H9 (cell line): ENCODE measurements around the gene ARL4D. TPM values are rescaled to one million over a fixed set of nuclear protein-coding genes. Genes with fewer than 3 reads are reported as not detected.

Source experiments
- DNase-seq: peaks from one replicate; pipeline ENCODE4 v3.0.0-alpha.2; 2017
- H2AFZ ChIP-seq: one replicate; pipeline ENCODE4 v1.6.1; 2013; ENCODE audit warnings: mild to moderate bottlenecking, low read length, control low read depth, moderate library complexity
- H2AK5ac ChIP-seq: 2 replicates; pipeline ENCODE4 v1.6.1; 2013; ENCODE audit warnings: low read length, control low read depth, mixed read lengths; ENCODE audit not compliant: insufficient read length
- H2BK120ac ChIP-seq: one replicate; pipeline ENCODE4 v1.6.1; 2013; ENCODE audit warnings: low read depth, mild to moderate bottlenecking, low read length, control low read depth, inconsistent platforms; ENCODE audit not compliant: poor library complexity, severe bottlenecking
- H2BK12ac ChIP-seq: 2 replicates; pipeline ENCODE4 v1.6.1; 2013; ENCODE audit warnings: low read length, control low read depth, mixed read lengths, low read depth; ENCODE audit not compliant: insufficient read length
- H2BK15ac ChIP-seq: 2 replicates; pipeline ENCODE4 v1.6.1; 2013; ENCODE audit warnings: low read depth, low read length, control low read depth
- H2BK20ac ChIP-seq: one replicate; pipeline ENCODE4 v1.6.1; 2013; ENCODE audit warnings: low read depth, mild to moderate bottlenecking, low read length, control low read depth, inconsistent platforms; ENCODE audit not compliant: poor library complexity, severe bottlenecking
- H2BK5ac ChIP-seq: 2 replicates; pipeline ENCODE4 v1.6.1; 2013; ENCODE audit warnings: low read length, control low read depth, mixed read lengths; ENCODE audit not compliant: insufficient read length
- H3K14ac ChIP-seq: 2 replicates; pipeline ENCODE4 v1.6.1; 2013; ENCODE audit warnings: low read length, control low read depth; ENCODE audit not compliant: insufficient read depth
- H3K18ac ChIP-seq: 2 replicates; pipeline ENCODE4 v1.6.1; 2013; ENCODE audit warnings: low read depth, mild to moderate bottlenecking, mixed read lengths, low read length, control low read depth; ENCODE audit not compliant: insufficient read length
- H3K23ac ChIP-seq: 2 replicates; pipeline ENCODE4 v1.6.1; 2013; ENCODE audit warnings: low read length, control low read depth, mixed read lengths, low read depth; ENCODE audit not compliant: insufficient read length
- H3K23me2 ChIP-seq: 2 replicates; pipeline ENCODE4 v1.6.1; 2013; ENCODE audit warnings: low read depth, mild to moderate bottlenecking, mixed read lengths, low read length, control low read depth; ENCODE audit not compliant: insufficient read length, poor library complexity, severe bottlenecking
- H3K27ac ChIP-seq: 2 replicates; pipeline ENCODE4 v1.5.1; 2013; ENCODE audit warnings: low read length, control low read depth, mixed read lengths, low read depth; ENCODE audit not compliant: insufficient read length
- H3K27me3 ChIP-seq: 2 replicates; pipeline ENCODE4 v1.6.1; 2013; ENCODE audit warnings: low read length, control low read depth, inconsistent platforms; ENCODE audit not compliant: insufficient read depth
- H3K4ac ChIP-seq: 2 replicates; pipeline ENCODE4 v1.6.1; 2013; ENCODE audit warnings: low read depth, mild to moderate bottlenecking, control low read depth, inconsistent platforms, low read length, moderate library complexity
- H3K4me1 ChIP-seq: 2 replicates; pipeline ENCODE4 v1.6.1; 2013; ENCODE audit warnings: low read length, control low read depth, inconsistent platforms; ENCODE audit not compliant: insufficient read depth
- H3K4me2 ChIP-seq: 2 replicates; pipeline ENCODE4 v1.6.1; 2013; ENCODE audit warnings: low read length, control low read depth, mixed read lengths; ENCODE audit not compliant: insufficient read length, insufficient read depth
- H3K56ac ChIP-seq: 2 replicates; pipeline ENCODE4 v1.6.1; 2013; ENCODE audit warnings: low read depth, mild to moderate bottlenecking, mixed read lengths, low read length, control low read depth; ENCODE audit not compliant: insufficient read length
- H3K79me1 ChIP-seq: 2 replicates; pipeline ENCODE4 v1.6.1; 2013; ENCODE audit warnings: low read depth, mild to moderate bottlenecking, moderate library complexity, low read length, control low read depth, inconsistent platforms; ENCODE audit not compliant: insufficient read depth, poor library complexity, severe bottlenecking
- H3K79me2 ChIP-seq: 2 replicates; pipeline ENCODE4 v1.6.1; 2013; ENCODE audit warnings: low read length, control low read depth, inconsistent platforms; ENCODE audit not compliant: insufficient read depth
- H3K9ac ChIP-seq: 2 replicates; pipeline ENCODE4 v1.6.1; 2013; ENCODE audit warnings: low read length, control low read depth, mixed read lengths; ENCODE audit not compliant: insufficient read length; ENCODE audit errors: extremely low read depth
- H3K9me3 ChIP-seq: one replicate; pipeline ENCODE4 v1.6.1; 2013; ENCODE audit warnings: low read depth, low read length, inconsistent platforms; ENCODE audit not compliant: control insufficient read depth
- H3T11ph ChIP-seq: one replicate; pipeline ENCODE4 v1.6.1; 2013; ENCODE audit warnings: mild to moderate bottlenecking, low read length, control low read depth, inconsistent platforms
- H4K20me1 ChIP-seq: one replicate; pipeline ENCODE4 v1.6.1; 2013; ENCODE audit not compliant: control insufficient read depth, insufficient read length, insufficient read depth
- H4K5ac ChIP-seq: 2 replicates; pipeline ENCODE4 v1.6.1; 2013; ENCODE audit warnings: low read depth, mild to moderate bottlenecking, mixed read lengths, low read length, control low read depth; ENCODE audit not compliant: insufficient read length
- H4K8ac ChIP-seq: replicated peaks from 2 replicates; pipeline ENCODE4 v1.6.1; 2013; ENCODE audit warnings: low read length, control low read depth, mixed read lengths, low read depth; ENCODE audit not compliant: insufficient read length
- H4K91ac ChIP-seq: 2 replicates; pipeline ENCODE4 v1.6.1; 2013; ENCODE audit warnings: low read depth, mild to moderate bottlenecking, moderate library complexity, mixed read lengths, low read length, control low read depth; ENCODE audit not compliant: insufficient read length
- H3K27ac Mint-ChIP-seq, 3 experiments: 2 replicates in 2 of 3; 3 replicates in 1 of 3; pipeline ENCODE4 v1.8.0; 2020 to 2021; ENCODE audit warnings: mixed read lengths in 3 of 3, mild to moderate bottlenecking in 1 of 3, moderate library complexity in 1 of 3
- H3K27me3 Mint-ChIP-seq: 2 replicates; pipeline ENCODE4 v1.8.0; 2021; ENCODE audit warnings: low read depth, mild to moderate bottlenecking, moderate library complexity, mixed read lengths
- H3K36me3 Mint-ChIP-seq, 3 experiments: 2 replicates in 2 of 3; 3 replicates in 1 of 3; pipeline ENCODE4 v1.8.0; 2020 to 2021; ENCODE audit warnings: low read depth in 3 of 3, mixed read lengths in 3 of 3; ENCODE audit not compliant: insufficient read depth in 1 of 3
- H3K4me1 Mint-ChIP-seq, 2 experiments: 2 replicates each; pipeline ENCODE4 v1.8.0; 2020; ENCODE audit warnings: mixed read lengths in 2 of 2
- H3K4me3 Mint-ChIP-seq, 2 experiments: 2 replicates in 1 of 2; 3 replicates in 1 of 2; pipeline ENCODE4 v1.8.0; 2020 to 2021; ENCODE audit warnings: mild to moderate bottlenecking in 2 of 2, mixed read lengths in 2 of 2, moderate library complexity in 1 of 2
- H3K9me3 Mint-ChIP-seq, 2 experiments: 2 replicates in 1 of 2; 3 replicates in 1 of 2; pipeline ENCODE4 v1.8.0; 2020; ENCODE audit warnings: mild to moderate bottlenecking in 2 of 2, mixed read lengths in 2 of 2, moderate library complexity in 1 of 2
- WGBS: extraction: QIAGEN DNeasy Blood & Tissue Kit; methylation state at CpG from one replicate; pipeline ENCODE4 v1.1.7; 2013; ENCODE audit warnings: missing lambda C conversion rate, low lambda C conversion rate, mixed read lengths; ENCODE audit not compliant: insufficient read length; ENCODE audit errors: extremely low coverage; 5-methylcytosine and 5-hydroxymethylcytosine counted together
- total RNA-seq: library from RNA; stranded (reverse); gene quantifications from 2 replicates; pipeline ENCODE4 v1.2.1, GENCODE V29; 2021
- TF ChIP-seq, protein P1 (sequence below): fragments of 200-600 bp; sonication (generic); conservative IDR thresholded peaks from 3 replicates; pipeline ENCODE4 v1.8.0; 2021; ENCODE audit warnings: antibody characterized with exemption, mild to moderate bottlenecking

ARL4D gene
- total RNA-seq, 1 experiment from 2014 or later: 6.2 TPM

- H3K27ac ChIP-seq: no peak overlapping the region
- no peak overlapping the region for H2AK5ac ChIP-seq
- H3K4me2 ChIP-seq: no peak overlapping the region
- no peak overlapping the region for H3K14ac ChIP-seq
- no peak overlapping the region for H2BK15ac ChIP-seq
- H3K56ac ChIP-seq: no peak overlapping the region
- H2BK20ac ChIP-seq: no peak overlapping the region
- H3K27me3 ChIP-seq: no peaks in the 10 kb centered on the region
- no peak overlapping the region for H3K23ac ChIP-seq
- no peak overlapping the region for H3K4me3 Mint-ChIP-seq
- WGBS: no CpG with 5 or more reads among the region's 3 CpGs
- peaks cover 0 to 14% (median 0%) of the 10 kb centered on the region in 3 experiments; a peak in 4 of 7 replicates for H3K36me3 Mint-ChIP-seq
- H3K23me2 ChIP-seq: peaks cover 4% of the 10 kb centered on the region
- no peak for DNase-seq
- no peak overlapping the region for H3K18ac ChIP-seq
- H2BK12ac ChIP-seq: no peak overlapping the region
- no peaks in the 10 kb centered on the region for H3K27me3 Mint-ChIP-seq
- H3K9me3 ChIP-seq: no peaks in the 10 kb centered on the region
- H3K4ac ChIP-seq: no peak overlapping the region
- no peak overlapping the region for H2BK120ac ChIP-seq
- no peaks in the 10 kb centered on the region; the same call in 1 of the 2 replicates for H3K4me1 ChIP-seq
- peaks cover 11 to 35% of the 10 kb centered on the region in 2 experiments for H3K4me1 Mint-ChIP-seq
- H4K20me1 ChIP-seq: no peaks in the 10 kb centered on the region
- H3T11ph ChIP-seq: no peak overlapping the region
- no peak overlapping the region; a peak in 2 of 7 replicates for H3K27ac Mint-ChIP-seq
- H3K9me3 Mint-ChIP-seq: no peaks in the 10 kb centered on the region; a peak in 1 of 5 replicates
- no peaks in the 10 kb centered on the region for H3K79me2 ChIP-seq
- H4K5ac ChIP-seq: no peak overlapping the region
- H3K79me1 ChIP-seq: no peaks in the 10 kb centered on the region
- H4K91ac ChIP-seq: no peak overlapping the region
- no peak overlapping the region for H2BK5ac ChIP-seq
- no peak overlapping the region for H4K8ac ChIP-seq
- no peak overlapping the region for H2AFZ ChIP-seq
- no peak overlapping the region for H3K9ac ChIP-seq
- TF ChIP-seq, protein P1, sequence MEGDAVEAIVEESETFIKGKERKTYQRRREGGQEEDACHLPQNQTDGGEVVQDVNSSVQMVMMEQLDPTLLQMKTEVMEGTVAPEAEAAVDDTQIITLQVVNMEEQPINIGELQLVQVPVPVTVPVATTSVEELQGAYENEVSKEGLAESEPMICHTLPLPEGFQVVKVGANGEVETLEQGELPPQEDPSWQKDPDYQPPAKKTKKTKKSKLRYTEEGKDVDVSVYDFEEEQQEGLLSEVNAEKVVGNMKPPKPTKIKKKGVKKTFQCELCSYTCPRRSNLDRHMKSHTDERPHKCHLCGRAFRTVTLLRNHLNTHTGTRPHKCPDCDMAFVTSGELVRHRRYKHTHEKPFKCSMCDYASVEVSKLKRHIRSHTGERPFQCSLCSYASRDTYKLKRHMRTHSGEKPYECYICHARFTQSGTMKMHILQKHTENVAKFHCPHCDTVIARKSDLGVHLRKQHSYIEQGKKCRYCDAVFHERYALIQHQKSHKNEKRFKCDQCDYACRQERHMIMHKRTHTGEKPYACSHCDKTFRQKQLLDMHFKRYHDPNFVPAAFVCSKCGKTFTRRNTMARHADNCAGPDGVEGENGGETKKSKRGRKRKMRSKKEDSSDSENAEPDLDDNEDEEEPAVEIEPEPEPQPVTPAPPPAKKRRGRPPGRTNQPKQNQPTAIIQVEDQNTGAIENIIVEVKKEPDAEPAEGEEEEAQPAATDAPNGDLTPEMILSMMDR: no peak
These were observed 3.8 kb downstream of the ARL4D start for GRCh38 chr17:43402567-43402966.
